Colonic mucosa (tissue), 4 donors: ENCODE results near the gene NUP35. TPM values are rescaled to one million over a fixed set of nuclear protein-coding genes. Genes with fewer than 3 reads are reported as not detected.

ENCODE experiments used
- DNase-seq: peaks from one replicate; pipeline ENCODE4 v3.0.0-alpha.2; 2020
- H3K27ac ChIP-seq: fragments of 200-600 bp; one replicate; pipeline ENCODE4 v1.8.0; 2021
- H3K27me3 ChIP-seq: fragments of 200-600 bp; one replicate; pipeline ENCODE4 v1.8.0; 2021
- H3K36me3 ChIP-seq: fragments of 200-600 bp; one replicate; pipeline ENCODE4 v1.8.0; 2021
- H3K4me1 ChIP-seq: fragments of 200-600 bp; one replicate; pipeline ENCODE4 v1.8.0; 2021; ENCODE audit warnings: mild to moderate bottlenecking
- H3K4me3 ChIP-seq: fragments of 200-600 bp; one replicate; pipeline ENCODE4 v1.8.0; 2021
- H3K9ac ChIP-seq, 2 donors: one replicate each; pipeline ENCODE4 v1.7.0; 2013; ENCODE audit warnings: control low read depth in 2 of 2, low read depth in 2 of 2, low read length in 2 of 2
- H3K9me3 ChIP-seq: fragments of 200-600 bp; one replicate; pipeline ENCODE4 v1.8.0; 2021
- intact Hi-C: fragments of 100-400 bp; cut with DNase I; formaldehyde crosslinking; loops from one replicate; pipeline ENCODE4 v1.14.1; 2022
- total RNA-seq, 2 donors: library from RNA; stranded (reverse); fragmentation: NEBNext Ultra II Directional in 1 of 2; extraction: Animal tissue kit (Norgen Biotek cat#: 25700) in 1 of 2; gene quantifications; one replicate each; pipeline ENCODE4 v1.2.1, GENCODE V29; 2021
- TF ChIP-seq, protein P1 (sequence below): fragments of 200-600 bp; IDR thresholded peaks from one replicate; pipeline ENCODE4 v1.8.0; 2022; ENCODE audit warnings: antibody characterized with exemption, mild to moderate bottlenecking
- donor health status: healthy.
- donor health status: DM: no; HTN: no; CAD: no.
- donor health status: DM: no; HTN: no; CAD: no.

NUP35 gene
- total RNA-seq, 2 donors from 2014 or later: 11.3 to 19.1 TPM

DNA sequence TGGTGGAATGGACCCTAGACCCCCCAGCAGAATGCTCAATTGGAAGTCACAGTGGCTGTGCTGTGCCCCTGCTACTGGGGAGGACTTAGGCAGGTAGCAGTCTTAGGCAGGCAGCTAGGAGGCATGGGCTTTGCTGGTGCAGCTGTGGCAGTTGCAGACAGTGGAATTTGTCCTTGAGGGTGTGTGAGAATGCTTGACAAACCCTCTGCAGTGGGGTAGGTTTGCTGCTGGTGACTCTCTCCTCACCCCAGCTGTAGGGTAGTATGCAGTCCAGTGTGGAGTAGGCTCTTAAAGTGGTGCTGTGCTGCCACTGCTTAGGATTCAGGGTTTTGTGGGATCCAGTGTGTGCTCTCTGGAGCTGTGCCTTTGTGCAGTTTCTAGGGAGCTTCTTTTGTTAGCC lies 61.3 kb downstream of the NUP35 start:
- Histone ChIP-seq H3K36me3 (no peaks in the 10 kb centered on the region), H3K27ac (no peak overlapping the region), H3K4me3 (no peak overlapping the region), H3K27me3 (no peaks in the 10 kb centered on the region), H3K4me1 (no peaks in the 10 kb centered on the region), H3K9me3 (no peaks in the 10 kb centered on the region), H3K9ac (no peak overlapping the region)
- no peak for DNase-seq
- intact Hi-C loops: no loop called here
- TF ChIP-seq, protein P1, sequence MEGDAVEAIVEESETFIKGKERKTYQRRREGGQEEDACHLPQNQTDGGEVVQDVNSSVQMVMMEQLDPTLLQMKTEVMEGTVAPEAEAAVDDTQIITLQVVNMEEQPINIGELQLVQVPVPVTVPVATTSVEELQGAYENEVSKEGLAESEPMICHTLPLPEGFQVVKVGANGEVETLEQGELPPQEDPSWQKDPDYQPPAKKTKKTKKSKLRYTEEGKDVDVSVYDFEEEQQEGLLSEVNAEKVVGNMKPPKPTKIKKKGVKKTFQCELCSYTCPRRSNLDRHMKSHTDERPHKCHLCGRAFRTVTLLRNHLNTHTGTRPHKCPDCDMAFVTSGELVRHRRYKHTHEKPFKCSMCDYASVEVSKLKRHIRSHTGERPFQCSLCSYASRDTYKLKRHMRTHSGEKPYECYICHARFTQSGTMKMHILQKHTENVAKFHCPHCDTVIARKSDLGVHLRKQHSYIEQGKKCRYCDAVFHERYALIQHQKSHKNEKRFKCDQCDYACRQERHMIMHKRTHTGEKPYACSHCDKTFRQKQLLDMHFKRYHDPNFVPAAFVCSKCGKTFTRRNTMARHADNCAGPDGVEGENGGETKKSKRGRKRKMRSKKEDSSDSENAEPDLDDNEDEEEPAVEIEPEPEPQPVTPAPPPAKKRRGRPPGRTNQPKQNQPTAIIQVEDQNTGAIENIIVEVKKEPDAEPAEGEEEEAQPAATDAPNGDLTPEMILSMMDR: no peak

DNA sequence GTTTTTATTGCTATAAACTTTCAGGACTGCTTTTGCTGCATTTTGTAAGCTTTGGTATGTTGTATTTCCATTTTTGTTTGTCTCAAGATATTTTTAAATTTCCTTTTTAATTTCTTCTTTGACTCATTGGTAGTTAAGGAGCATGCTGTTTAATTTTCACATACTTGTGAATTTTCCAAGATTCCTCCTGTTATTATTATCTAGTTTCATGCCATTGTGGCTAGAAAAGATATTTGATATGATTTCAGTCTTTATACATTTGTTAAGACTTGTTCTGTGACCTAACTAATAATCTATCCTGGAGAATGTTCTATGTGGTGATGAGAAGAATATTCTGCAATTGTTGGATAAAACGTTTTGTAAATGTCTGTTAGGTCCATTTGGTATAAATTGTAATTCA lies 62.1 kb downstream of the NUP35 start:
- Histone ChIP-seq H3K27ac (no peak overlapping the region), H3K4me3 (no peak overlapping the region), H3K27me3 (no peaks in the 10 kb centered on the region), H3K4me1 (no peaks in the 10 kb centered on the region), H3K9ac (no peak overlapping the region), H3K36me3 (no peaks in the 10 kb centered on the region), H3K9me3 (no peaks in the 10 kb centered on the region)
- no peak for DNase-seq
- intact Hi-C loops: no loop called here
- TF ChIP-seq, protein P1: no peak

DNA sequence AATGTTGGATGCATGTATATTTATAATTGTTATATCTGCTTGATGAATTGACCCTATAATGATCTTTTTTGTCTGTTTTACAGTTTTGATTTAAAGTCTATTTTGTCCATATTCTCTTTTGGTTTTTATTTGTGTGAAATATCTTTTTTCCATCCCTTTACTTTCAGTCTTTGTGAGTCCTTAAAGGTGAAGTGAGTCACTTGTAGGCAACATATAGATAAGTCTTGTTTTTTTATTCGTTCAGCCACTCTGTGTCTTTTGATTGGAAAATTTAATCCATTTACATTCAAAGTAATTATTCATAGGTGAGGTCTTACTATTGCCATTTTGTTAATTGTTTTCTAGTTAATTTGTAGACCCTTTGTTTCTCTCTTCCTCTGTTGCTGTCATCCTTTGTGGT lies 62.5 kb downstream of the NUP35 start:
- Histone ChIP-seq H3K27ac (no peak overlapping the region), H3K4me3 (no peak overlapping the region), H3K36me3 (no peaks in the 10 kb centered on the region), H3K27me3 (no peaks in the 10 kb centered on the region), H3K9me3 (no peaks in the 10 kb centered on the region), H3K4me1 (no peaks in the 10 kb centered on the region), H3K9ac (no peak overlapping the region)
- TF ChIP-seq, protein P1: no peak
- DNase-seq: no peak
- intact Hi-C loops: no loop called here

DNA sequence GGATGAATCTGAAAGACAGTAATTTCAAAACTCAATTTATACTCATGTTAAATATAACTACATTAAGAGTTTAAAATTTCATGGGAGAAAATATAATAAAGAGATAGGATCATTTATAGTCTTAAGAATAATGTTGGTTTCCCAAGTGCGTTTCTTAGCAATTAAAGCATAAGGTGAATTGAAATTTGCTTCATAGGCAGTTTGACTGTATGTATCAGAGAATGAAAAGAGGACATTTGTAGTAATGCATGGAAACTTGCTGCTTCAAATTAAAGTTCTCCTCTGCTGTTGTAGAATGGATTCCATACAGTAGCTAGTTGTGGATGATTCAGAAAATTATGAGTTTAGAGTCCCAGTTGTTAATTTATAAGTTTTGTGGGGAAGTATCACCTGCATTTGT lies 68.1 kb downstream of the NUP35 start:
- TF ChIP-seq, protein P1: no peak
- H3K27me3 ChIP-seq: no peaks in the 10 kb centered on the region
- no peak overlapping the region for H3K4me3 ChIP-seq
- no peaks in the 10 kb centered on the region for H3K4me1 ChIP-seq
- no peaks in the 10 kb centered on the region for H3K36me3 ChIP-seq
- H3K9me3 ChIP-seq: no peaks in the 10 kb centered on the region
- no peak for DNase-seq
- no peak overlapping the region for H3K9ac ChIP-seq
- no peak overlapping the region for H3K27ac ChIP-seq
- intact Hi-C loops: no loop called here

DNA sequence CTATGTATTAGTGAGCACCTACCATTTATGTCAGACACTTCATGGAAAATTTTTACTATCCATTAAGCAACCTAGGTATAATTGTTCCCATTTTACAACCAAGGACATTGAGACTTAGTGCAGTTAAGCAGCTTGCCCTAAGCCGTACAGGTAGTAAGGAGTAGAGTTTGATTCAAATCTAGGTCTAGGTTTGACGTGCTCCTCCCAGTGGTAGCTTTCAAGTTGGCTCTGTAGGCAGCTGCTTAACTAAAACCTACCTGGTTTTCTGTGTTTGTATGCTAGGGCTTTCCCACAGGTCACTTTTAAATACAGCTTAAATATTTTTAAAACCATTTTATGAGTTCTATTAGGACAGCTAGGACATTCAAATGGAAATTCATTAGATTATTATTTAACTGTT lies 69.7 kb downstream of the NUP35 start:
- no peaks in the 10 kb centered on the region for H3K36me3 ChIP-seq
- intact Hi-C loops: no loop called here
- TF ChIP-seq, protein P1: no peak
- H3K4me1 ChIP-seq: no peaks in the 10 kb centered on the region
- no peak overlapping the region for H3K4me3 ChIP-seq
- no peak overlapping the region for H3K9ac ChIP-seq
- no peaks in the 10 kb centered on the region for H3K9me3 ChIP-seq
- no peaks in the 10 kb centered on the region for H3K27me3 ChIP-seq
- H3K27ac ChIP-seq: no peak overlapping the region
- DNase-seq: no peak

DNA sequence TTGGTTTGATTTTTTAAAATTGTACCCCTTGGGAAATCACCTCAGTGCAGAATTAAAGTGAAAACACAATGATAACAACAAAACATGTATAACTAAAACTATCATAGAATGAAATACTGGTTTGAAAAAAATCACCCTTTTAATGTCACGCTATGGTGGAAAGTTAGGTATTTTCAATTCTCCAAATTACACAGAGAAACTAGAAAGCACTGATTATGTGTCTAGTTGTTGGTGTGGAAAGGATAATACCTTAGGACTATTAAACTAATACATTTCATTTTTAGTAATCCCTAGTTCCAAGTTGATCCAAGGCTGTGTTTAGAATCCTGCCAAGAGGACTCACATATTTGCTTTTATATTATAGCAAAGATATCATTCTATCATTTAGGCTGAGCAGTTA lies 71.2 kb downstream of the NUP35 start:
- intact Hi-C loops: no loop called here
- H3K27me3 ChIP-seq: no peaks in the 10 kb centered on the region
- H3K9ac ChIP-seq: no peak overlapping the region

More for the DNA sequence above, 71.2 kb downstream of the NUP35 start:
- Histone ChIP-seq H3K4me1 (no peaks in the 10 kb centered on the region), H3K27ac (no peak overlapping the region), H3K9me3 (no peaks in the 10 kb centered on the region), H3K36me3 (no peaks in the 10 kb centered on the region), H3K4me3 (no peak overlapping the region)
- TF ChIP-seq, protein P1: no peak
- no peak for DNase-seq
